Measurements from ENCODE around the gene RPL15. TPM values are rescaled to one million over a fixed set of nuclear protein-coding genes. Genes with fewer than 3 reads are reported as not detected.

The RPL15 gene
- total and polyA plus RNA-seq, 2 donors (not counting 1 experiment from before 2014, with no cell fraction given), result 1,860 to 3,720 TPM

DNA sequence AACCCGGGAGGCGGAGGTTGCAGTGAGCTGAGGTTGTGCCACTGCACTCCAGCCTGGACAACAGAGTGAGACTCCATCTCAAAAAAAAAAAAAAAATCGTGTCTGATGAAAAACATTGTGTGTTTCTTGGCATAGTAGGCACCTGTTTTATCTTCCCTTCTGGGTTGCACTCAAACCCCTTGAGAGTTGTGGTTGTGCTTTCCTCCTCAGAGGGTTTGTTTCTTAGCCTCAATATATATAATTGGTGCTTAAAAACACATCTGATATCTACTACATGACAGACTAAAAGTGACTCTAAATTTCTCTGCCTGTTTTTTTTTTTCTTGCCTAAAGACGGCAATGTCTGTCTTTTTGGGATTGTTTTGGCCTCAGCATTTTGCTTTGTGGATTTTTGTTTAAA, 35.7 kb downstream of the RPL15 start:
- Histone ChIP-seq H3K79me2 (ENCODE audit: control insufficient read depth, insufficient read depth, low read length) (peaks cover 66% of the 10 kb centered on the region), H4K20me1 (ENCODE audit: control insufficient read depth, extremely low read depth, insufficient read depth, low read length) (peaks cover 2% of the 10 kb centered on the region), H3K4me1 (ENCODE audit: control insufficient read depth, extremely low read depth, insufficient read depth, low read length) (peaks cover 14% of the 10 kb centered on the region), H3K27ac (ENCODE audit: insufficient read depth, low read length) (no peak overlapping the region), H3K36me3 (ENCODE audit: control insufficient read depth, insufficient read depth, low read length) (no peaks in the 10 kb centered on the region), H3K4me3 (replicated peaks in 1 of 4; ENCODE audit: control extremely low read depth in 1 of 4, insufficient read depth in 1 of 4, low read depth in 3 of 4, low read length in 4 of 4) (no peak overlapping the region), H3K27me3 (ENCODE audit: control insufficient read depth, insufficient read depth, low read length) (no peaks in the 10 kb centered on the region), H2AFZ (ENCODE audit: low read length) (no peak overlapping the region), H3K9ac (ENCODE audit: insufficient read depth, low read length) (no peak overlapping the region), H3K9me3 (ENCODE audit: control insufficient read depth, insufficient read depth, low read depth, low read length) (no peaks in the 10 kb centered on the region), H3K4me2 (ENCODE audit: extremely low read depth, insufficient read depth, low read length) (no peak overlapping the region)
- no peak for DNase-seq (ENCODE audit: low read depth in 2 of 2)
- TF ChIP-seq, protein P1, sequence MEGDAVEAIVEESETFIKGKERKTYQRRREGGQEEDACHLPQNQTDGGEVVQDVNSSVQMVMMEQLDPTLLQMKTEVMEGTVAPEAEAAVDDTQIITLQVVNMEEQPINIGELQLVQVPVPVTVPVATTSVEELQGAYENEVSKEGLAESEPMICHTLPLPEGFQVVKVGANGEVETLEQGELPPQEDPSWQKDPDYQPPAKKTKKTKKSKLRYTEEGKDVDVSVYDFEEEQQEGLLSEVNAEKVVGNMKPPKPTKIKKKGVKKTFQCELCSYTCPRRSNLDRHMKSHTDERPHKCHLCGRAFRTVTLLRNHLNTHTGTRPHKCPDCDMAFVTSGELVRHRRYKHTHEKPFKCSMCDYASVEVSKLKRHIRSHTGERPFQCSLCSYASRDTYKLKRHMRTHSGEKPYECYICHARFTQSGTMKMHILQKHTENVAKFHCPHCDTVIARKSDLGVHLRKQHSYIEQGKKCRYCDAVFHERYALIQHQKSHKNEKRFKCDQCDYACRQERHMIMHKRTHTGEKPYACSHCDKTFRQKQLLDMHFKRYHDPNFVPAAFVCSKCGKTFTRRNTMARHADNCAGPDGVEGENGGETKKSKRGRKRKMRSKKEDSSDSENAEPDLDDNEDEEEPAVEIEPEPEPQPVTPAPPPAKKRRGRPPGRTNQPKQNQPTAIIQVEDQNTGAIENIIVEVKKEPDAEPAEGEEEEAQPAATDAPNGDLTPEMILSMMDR (conservative IDR thresholded peaks at IDR 0.05 in 1 of 2, IDR thresholded peaks at IDR 0.05 in 1 of 2; ENCODE audit: low read depth in 1 of 2, low read length in 2 of 2), result no peak
- TF ChIP-seq EZH2 (IDR thresholded peaks at IDR 0.05; ENCODE audit: low read length, missing control alignments), result no peak

DNA sequence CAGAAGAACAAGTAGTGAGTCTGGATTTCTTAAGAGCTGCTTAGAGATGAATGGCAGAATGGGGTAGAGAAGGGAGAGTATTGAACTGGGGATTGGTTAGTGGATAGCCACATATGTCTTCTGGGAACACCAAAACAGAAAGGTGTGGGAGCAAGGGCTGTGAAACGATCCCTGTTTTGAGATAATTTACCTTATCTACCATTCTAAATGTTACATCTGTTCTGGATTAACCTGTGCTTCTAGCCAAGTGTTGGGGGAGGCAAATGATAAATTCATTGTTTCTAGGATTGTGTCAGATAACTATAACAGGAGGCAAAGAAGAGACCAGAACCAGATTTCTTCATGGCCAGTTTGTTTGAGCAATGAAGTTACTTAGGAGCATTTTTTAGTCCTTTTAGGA, 36.6 kb downstream of the RPL15 start:
- H3K9ac ChIP-seq (ENCODE audit: insufficient read depth, low read length), result no peak overlapping the region
- H4K20me1 ChIP-seq (ENCODE audit: control insufficient read depth, extremely low read depth, insufficient read depth, low read length), result peaks cover 2% of the 10 kb centered on the region
- peaks cover 64% of the 10 kb centered on the region for H3K79me2 ChIP-seq (ENCODE audit: control insufficient read depth, insufficient read depth, low read length)
- no peak for DNase-seq (ENCODE audit: low read depth in 2 of 2)
- TF ChIP-seq EZH2 (IDR thresholded peaks at IDR 0.05; ENCODE audit: low read length, missing control alignments), result no peak
- TF ChIP-seq, protein P1 (conservative IDR thresholded peaks at IDR 0.05 in 1 of 2, IDR thresholded peaks at IDR 0.05 in 1 of 2; ENCODE audit: low read depth in 1 of 2, low read length in 2 of 2), result no peak
- H3K27me3 ChIP-seq (ENCODE audit: control insufficient read depth, insufficient read depth, low read length), result no peaks in the 10 kb centered on the region
- H3K36me3 ChIP-seq (ENCODE audit: control insufficient read depth, insufficient read depth, low read length), result no peaks in the 10 kb centered on the region
- H3K4me2 ChIP-seq (ENCODE audit: extremely low read depth, insufficient read depth, low read length), result no peak overlapping the region
- no peaks in the 10 kb centered on the region for H3K9me3 ChIP-seq (ENCODE audit: control insufficient read depth, insufficient read depth, low read depth, low read length)
- no peak overlapping the region for H2AFZ ChIP-seq (ENCODE audit: low read length)
- no peak overlapping the region for H3K27ac ChIP-seq (ENCODE audit: insufficient read depth, low read length)
- H3K4me1 ChIP-seq (ENCODE audit: control insufficient read depth, extremely low read depth, insufficient read depth, low read length), result peaks cover 17% of the 10 kb centered on the region
- H3K4me3 ChIP-seq (replicated peaks in 1 of 4; ENCODE audit: control extremely low read depth in 1 of 4, insufficient read depth in 1 of 4, low read depth in 3 of 4, low read length in 4 of 4), result no peak overlapping the region

DNA sequence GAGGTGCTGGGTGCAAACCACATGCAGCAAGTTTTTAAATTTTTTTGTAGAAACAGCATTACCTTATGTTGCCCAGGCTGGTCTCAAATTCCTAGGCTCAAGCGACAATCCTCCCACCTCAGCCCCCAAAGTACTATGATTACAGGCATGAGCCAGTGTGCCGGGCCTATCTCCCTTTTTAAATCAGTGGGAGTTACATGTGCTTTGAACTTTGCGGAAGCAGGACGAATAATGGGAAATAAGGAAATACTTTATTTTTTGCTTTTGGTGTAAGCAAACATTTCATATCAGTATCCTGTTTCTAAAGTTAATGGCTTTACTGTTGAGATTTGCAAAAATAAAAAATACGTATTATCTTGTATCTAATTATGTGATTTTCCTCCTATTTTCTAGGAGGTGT, 37.2 kb downstream of the RPL15 start:
- Histone ChIP-seq H3K4me3 (replicated peaks in 1 of 4; ENCODE audit: control extremely low read depth in 1 of 4, insufficient read depth in 1 of 4, low read depth in 3 of 4, low read length in 4 of 4) (no peak overlapping the region), H2AFZ (ENCODE audit: low read length) (no peak overlapping the region), H3K27me3 (ENCODE audit: control insufficient read depth, insufficient read depth, low read length) (no peaks in the 10 kb centered on the region), H3K9me3 (ENCODE audit: control insufficient read depth, insufficient read depth, low read depth, low read length) (no peaks in the 10 kb centered on the region), H3K4me1 (ENCODE audit: control insufficient read depth, extremely low read depth, insufficient read depth, low read length) (peaks cover 22% of the 10 kb centered on the region), H4K20me1 (ENCODE audit: control insufficient read depth, extremely low read depth, insufficient read depth, low read length) (peaks cover 2% of the 10 kb centered on the region), H3K79me2 (ENCODE audit: control insufficient read depth, insufficient read depth, low read length) (peaks cover 60% of the 10 kb centered on the region), H3K27ac (ENCODE audit: insufficient read depth, low read length) (no peak overlapping the region), H3K4me2 (ENCODE audit: extremely low read depth, insufficient read depth, low read length) (no peak overlapping the region), H3K9ac (ENCODE audit: insufficient read depth, low read length) (no peak overlapping the region), H3K36me3 (ENCODE audit: control insufficient read depth, insufficient read depth, low read length) (no peaks in the 10 kb centered on the region)
- no peak for DNase-seq (ENCODE audit: low read depth in 2 of 2)
- TF ChIP-seq EZH2 (IDR thresholded peaks at IDR 0.05; ENCODE audit: low read length, missing control alignments), result no peak
- TF ChIP-seq, protein P1 (conservative IDR thresholded peaks at IDR 0.05 in 1 of 2, IDR thresholded peaks at IDR 0.05 in 1 of 2; ENCODE audit: low read depth in 1 of 2, low read length in 2 of 2), result no peak
